ENCODE measurements around the gene IFT88.

Gene IFT88

DNA sequence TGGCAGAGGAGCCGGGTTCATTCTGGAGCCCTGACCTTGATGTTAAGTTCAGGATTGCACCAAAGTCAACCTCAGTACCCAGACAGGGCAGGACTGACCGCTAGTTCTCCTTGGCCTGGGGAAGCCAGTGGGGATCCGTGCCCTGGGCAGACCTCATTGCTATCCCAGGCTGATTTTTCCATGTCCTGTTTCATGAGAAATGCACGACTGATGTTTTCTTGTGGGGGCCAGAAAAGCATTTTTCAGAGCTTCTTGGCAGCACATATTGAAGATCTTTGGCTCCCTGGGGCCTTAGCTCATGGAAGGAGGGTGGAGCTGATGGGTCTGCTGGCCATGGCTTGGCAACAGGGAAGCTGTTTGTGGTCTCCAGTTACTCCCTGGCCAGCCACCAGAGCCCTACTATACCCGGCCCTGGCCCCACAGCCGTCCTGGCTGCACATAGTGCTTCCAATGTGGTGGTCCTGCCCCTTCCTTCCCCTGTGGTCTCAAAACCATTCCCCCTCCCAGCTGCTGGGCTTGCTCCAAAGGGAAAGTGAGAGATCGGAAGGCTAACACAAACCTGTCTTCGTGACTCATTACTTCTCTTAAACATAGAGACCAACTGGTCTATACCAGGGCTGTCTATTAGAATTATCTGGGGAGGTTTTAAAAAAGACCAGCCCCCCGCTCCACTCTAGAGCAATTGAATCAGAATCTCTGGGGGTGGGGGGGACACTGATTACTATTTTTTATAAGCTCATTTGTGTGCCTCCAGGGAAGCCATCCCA is 147.8 kb downstream of the IFT88 start:
- no peak for DNase-seq (ENCODE audit: low read depth in 1 of 2, low spot score in 1 of 2)

DNA sequence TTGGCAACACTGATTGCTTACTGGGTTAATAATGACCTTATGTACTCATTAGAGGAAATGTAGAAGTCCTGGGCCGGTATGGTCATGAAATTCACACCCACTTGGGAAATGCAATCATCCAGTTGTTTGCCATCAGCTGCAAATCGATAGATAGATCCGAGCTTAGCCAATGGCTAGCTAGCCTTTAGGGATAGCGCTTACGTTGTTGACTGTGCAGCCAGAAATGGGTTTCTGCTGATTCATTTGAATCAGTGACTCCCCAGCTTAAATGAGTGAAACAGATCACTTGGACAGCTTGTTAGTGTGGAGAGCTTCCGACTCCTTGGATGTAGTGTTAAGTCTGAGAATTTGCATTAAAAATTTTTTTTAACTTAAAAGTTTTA is 148.4 kb downstream of the IFT88 start:
- no peak for DNase-seq (ENCODE audit: low read depth in 1 of 2, low spot score in 1 of 2)

DNA sequence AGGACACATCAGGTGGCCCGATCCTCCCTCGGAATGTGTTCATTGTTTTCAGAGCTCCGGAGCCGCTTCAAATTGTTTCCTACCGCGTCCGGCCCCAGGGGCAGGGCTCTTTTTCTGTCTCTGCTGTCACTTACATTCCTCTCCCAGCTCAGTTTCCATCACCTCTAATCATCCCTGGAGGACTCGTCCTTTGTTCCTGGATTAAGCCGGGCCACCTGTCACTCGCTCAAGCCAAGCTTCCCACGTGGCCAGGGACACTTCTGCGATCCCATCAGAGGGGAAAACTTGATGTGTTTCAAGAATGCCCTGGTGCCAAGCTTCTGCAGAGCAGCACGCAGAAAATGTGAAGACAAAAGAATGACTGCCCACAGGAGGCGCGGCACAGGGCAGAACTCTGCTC is 150.0 kb downstream of the IFT88 start:
- no peak for DNase-seq (ENCODE audit: low read depth in 1 of 2, low spot score in 1 of 2)

DNA sequence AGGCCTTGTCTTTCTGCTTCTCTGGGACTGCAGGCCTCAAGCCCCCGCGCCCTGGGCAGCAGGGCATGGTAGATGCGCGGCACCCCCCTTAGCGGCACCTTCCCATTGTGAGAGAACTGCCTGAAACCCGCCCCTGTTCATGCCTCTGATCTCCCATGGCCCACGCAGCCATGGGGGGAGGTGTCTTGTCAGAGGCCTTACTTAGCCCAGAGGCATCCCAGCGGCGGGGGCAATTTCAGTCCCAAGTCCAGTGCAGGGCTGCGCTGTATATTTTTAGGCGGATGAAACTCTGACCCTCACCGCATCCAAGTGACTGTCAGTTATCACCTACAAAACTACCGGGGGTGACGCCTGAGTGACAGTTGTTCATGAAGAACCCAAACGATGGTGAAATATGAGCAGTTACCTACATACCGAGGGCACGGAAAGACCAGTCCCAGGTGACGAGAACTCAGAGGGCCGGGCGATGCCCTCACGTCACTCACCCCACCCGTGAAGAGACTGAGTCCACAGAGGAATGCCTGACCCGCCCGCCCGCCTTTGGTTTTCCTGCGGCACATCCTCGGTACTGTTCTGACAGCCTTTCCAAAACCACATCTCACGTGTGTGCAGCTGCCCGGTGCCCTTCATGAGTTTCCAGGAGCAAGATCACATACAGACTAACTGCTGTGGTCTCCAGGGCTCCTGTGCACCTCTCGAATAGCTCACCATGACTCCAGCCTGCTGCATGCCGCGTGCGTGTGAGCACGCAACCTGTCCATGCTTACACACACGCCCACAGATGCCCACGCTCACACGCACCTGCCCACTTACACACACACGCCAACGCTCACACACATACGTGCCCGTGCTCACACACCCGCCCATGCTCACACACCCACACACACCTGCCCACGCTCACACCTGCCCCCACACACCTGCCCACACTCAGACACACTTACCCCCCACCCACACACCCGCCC is 150.9 kb downstream of the IFT88 start:
- DNase-seq (ENCODE audit: low read depth in 1 of 2, low spot score in 1 of 2), result no peak

DNA sequence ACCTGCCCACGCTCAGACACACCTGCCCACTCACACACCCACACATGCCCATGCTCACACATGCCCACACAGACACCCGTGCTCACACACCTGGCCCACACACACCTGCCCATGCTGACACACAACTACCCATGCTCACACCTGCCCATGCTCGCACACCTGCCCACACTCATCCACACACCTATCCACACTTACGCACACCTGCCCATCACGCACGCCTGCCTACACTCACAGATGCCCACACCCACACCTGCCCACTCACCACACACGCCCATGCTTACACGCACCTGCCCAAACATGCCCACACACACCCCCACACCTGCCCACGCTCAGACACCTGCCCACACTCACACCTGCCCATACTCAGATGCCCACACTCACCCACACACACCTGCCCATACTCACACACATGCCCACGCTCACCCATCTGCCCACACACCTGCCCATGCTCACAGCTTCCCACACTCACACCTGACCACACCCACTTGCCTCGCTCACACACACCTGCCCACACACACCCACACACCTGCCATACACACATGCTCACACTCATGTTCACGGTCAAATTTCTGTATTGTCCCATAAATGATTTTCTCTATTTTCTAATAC is 152.1 kb downstream of the IFT88 start:
- DNase-seq (ENCODE audit: low read depth in 1 of 2, low spot score in 1 of 2), result no peak

DNA sequence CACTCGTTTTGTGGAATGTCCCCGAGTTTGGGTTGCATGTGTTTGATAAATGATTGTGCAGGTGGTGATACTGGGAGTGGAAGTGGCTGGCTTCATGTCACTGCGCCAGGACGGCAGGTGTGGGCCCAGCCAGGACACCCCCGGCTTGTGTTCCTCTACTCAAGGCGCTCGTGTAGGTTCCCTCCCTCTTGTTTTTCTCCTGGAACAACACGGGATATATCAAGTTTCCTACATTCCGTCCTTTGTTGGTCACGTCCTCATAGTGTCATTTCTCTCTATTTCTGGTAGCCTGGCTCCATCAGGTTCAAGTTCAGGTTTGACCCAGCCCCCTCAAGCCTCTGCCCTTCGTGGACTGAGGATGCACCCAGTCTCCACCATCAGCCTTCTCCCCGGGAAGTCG is 152.8 kb downstream of the IFT88 start:
- DNase-seq (ENCODE audit: low read depth in 1 of 2, low spot score in 1 of 2), result no peak

DNA sequence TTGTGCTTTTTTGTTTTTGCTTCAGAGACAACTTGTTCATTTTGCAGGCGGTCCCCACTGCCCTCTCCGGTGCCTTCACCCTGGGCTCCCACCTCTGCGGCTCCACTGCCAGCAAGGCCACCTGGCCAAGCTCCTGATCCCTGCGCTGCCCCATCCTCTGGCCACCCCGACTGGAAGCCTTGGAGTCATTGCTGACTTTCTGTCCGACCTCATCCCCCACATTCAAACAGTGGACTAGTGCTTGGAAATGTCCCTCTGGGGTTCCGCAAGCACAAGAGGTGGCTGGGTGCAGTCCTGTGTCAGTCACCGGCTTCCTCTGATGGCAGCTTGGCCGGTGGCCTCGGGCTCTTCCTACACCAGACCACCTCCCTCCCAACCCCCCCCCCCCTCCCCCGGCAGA is 153.5 kb downstream of the IFT88 start:
- DNase-seq (ENCODE audit: low read depth in 1 of 2, low spot score in 1 of 2), result no peak

DNA sequence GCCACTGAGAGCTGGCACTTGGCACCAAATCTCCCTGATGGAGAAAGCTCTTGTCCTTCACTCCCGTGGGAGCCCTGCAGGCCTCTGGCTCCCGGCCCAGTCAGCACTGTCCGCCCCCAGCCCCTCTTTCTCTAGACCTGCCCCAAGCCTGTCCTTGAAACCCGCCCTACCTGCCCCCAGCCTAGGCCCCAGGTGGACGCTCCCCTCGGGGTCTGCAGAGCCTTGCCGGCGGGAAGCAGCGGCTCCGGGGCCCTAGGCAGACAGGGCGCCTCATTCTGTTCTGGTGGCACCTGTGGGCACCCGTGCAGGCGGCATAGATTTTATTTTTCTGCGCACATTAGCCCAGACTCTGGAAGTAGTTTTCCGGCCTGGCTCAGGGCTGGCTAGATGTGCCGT is 154.1 kb downstream of the IFT88 start:
- DNase-seq (ENCODE audit: low read depth in 1 of 2, low spot score in 1 of 2), result no peak

DNA sequence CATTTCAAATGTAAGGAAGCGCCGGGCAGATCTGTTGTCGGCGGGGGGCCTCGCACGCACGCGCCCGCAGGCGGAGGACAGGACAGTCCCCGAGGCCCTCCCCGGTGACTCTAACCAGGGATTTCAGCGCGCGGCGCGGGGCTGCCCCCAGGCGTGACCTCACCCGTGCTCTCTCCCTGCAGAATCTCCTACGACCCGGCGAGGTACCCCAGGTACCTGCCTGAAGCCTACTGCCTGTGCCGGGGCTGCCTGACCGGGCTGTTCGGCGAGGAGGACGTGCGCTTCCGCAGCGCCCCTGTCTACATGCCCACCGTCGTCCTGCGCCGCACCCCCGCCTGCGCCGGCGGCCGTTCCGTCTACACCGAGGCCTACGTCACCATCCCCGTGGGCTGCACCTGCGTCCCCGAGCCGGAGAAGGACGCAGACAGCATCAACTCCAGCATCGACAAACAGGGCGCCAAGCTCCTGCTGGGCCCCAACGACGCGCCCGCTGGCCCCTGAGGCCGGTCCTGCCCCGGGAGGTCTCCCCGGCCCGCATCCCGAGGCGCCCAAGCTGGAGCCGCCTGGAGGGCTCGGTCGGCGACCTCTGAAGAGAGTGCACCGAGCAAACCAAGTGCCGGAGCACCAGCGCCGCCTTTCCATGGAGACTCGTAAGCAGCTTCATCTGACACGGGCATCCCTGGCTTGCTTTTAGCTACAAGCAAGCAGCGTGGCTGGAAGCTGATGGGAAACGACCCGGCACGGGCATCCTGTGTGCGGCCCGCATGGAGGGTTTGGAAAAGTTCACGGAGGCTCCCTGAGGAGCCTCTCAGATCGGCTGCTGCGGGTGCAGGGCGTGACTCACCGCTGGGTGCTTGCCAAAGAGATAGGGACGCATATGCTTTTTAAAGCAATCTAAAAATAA is 154.7 kb downstream of the IFT88 start:
- DNase-seq (ENCODE audit: low read depth in 1 of 2, low spot score in 1 of 2), result no peak

DNA sequence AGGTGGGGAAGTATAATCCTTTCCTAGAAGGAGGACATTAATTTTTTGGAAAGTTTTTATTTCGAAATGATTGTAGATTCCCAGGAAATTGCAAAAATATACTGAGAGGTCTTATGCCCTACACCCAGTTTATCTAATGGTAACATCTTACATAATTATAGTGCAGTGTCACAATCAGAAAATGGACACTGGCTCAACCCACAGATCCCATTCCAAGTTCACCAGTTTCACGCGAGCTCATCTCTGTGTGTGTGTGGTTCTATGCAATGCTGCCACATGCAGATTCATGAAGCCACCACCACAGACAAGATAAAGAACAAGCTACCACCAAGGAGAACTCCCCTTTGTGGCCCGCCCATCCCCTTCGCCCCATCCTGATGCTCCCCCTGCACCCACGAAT is 160.9 kb downstream of the IFT88 start:
- no peak for DNase-seq (ENCODE audit: low read depth in 1 of 2, low spot score in 1 of 2)

DNA sequence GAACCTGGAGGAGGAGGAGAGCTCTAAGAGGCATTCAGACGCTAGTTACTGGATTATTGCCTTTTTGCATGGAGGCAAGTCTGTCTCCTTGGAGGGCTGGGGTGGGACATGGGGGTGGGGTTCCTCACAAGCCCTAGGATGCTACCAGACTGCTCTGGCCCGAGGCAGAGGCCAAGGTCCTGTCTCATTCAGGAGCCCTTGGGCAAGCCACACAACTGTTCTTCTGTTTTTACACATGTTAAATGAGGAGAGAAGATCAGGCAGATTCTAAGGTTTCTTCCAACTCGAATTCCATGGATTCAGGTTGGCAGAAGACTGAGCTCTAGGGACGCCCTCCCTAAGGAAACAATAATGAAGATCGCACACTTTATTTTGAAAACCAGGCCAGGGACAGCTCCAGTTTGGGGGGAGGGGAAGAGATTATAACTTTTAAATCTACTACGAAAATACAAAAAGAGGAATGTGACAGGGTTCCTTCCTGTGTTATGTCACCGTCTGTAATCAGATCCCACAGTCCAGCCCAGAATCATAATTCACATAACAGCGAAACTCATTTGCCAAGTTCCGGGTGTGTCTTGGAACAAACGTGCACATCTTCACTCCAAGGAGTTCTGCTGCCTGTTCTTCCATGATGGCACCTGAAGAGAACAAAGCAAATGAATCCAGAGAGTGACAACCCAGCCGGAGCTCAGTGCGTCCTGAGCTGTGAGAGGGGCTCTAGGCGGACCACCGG is 161.8 kb downstream of the IFT88 start:
- DNase-seq (ENCODE audit: low read depth in 1 of 2, low spot score in 1 of 2), result no peak

DNA sequence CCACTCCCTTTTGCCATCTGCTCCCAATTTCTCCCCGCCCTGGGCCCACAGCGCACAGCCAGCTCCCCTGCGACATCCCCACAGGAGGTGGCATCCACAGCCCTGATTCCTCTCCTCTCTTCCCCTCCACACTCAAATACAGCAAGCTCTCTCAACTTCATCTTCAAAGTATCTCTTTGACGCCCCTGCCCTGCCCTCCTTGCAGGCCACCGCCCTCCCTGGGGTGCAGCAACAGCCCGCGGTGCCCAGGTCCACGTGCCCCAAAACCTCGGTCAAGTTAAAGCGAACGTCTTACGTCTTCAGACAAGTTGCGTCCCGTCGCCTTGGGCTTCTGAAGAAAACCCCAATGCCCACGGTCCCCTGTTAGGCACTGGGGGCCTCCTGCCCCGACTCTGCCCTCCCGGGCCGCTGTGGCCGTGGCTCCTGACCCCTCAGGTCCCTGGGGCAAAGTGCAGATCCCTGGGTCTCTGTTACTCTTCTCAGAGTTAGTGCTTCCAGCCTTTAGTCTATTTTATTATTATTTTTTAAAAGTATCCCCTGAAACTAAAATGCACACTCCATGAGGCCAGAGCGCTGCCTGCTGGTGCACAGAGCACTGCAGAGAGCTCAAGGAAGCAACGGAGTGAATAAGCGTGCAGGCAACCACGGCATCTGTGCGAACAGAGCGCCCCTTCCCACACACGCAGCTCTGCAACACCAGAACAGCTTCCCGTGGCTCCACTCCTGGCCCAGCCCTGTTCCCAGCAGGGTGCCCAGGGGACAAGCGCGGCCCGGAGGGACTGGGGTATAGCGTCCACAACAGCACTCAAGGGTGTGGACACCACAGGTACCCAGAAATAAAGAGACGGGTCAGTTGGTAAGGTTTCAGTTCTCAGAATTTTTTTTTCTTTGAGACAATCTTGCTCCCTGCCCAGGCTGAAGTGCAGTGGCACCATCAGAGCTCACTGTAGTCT is 163.0 kb downstream of the IFT88 start:
- no peak for DNase-seq (ENCODE audit: low read depth in 1 of 2, low spot score in 1 of 2)

DNA sequence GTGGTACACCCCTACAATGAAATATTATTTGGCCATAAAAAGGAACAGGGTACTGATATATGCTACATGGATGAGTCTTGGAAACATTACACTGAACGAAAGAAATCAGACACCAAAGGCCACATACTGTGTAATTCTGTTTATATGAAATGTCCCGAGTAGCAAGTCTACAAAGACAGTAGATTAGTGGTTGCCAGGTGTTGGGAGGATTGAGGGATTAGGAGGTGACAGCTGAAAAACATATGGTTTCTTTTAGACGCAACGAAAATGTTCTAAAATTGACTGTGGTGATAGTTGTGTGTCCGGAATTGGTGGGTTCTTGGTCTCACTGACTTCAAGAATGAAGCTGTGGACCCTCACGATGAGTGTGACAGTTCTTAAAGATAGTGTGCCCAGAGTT is 171.7 kb downstream of the IFT88 start:
- no peak for DNase-seq (ENCODE audit: low read depth in 1 of 2, low spot score in 1 of 2)

DNA sequence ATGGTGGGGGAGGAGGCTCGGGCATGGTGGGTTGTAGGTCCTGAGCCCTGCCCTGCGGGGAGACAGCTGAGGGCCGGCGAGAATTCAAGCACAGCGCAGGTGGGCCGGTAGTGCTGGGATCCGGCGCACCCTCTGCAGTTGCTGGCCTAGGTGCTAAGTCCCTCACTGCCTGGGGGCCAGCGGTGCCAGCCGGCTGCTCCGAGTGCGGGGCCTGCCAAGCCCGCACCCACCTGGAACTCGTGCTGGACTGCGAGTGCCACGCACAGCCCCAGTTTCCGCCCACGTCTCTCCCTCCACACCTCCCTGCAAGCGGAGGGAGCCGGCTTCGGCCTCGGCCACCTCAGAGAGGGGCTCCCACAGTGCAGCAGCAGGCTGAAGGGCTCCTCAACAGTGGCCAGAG is 173.1 kb downstream of the IFT88 start:
- DNase-seq (ENCODE audit: low read depth in 1 of 2, low spot score in 1 of 2), result no peak

Measured in activated T-helper 1 cell treated with anti-CD3 and anti-CD28 coated beads, Interleukin-2, amount 50 U/mL, for 16 hours (primary cell).